NCI-H1436 (cell line): Measurements from ENCODE around the gene ZNFX1.

ENCODE experiments used
- DNase-seq: peaks from one replicate; lab custom pipeline; 2025; lab: John Stamatoyannopoulos, UW

Gene ZNFX1

GRCh38 chr20:49278818-49279676, 1.2 kb upstream of the ZNFX1 start:
- no peak for DNase-seq

- DNase-seq = no peak
Measured at GRCh38 chr20:49277786-49278035, 146 bp downstream of the ZNFX1 start.

GRCh38 chr20:49276961-49277785, 684 bp downstream of the ZNFX1 start:
- DNase-seq = no peak

GRCh38 chr20:49276161-49276960, 1.5 kb downstream of the ZNFX1 start:
- peak; percentile 81 for DNase-seq

- no peak for DNase-seq
Measured at GRCh38 chr20:49275636-49276035, 2.2 kb downstream of the ZNFX1 start.

- DNase-seq = no peak
Measured at GRCh38 chr20:49275216-49275615, 2.6 kb downstream of the ZNFX1 start.

GRCh38 chr20:49273696-49274277, 4.1 kb downstream of the ZNFX1 start:
- DNase-seq = no peak

GRCh38 chr20:49272654-49273053, 5.2 kb downstream of the ZNFX1 start:
- no peak for DNase-seq

- DNase-seq = no peak
Measured at GRCh38 chr20:49270736-49271135, 7.1 kb downstream of the ZNFX1 start.

- no peak for DNase-seq
Measured at GRCh38 chr20:49270177-49270576, 7.7 kb downstream of the ZNFX1 start.

- no peak for DNase-seq
Measured at GRCh38 chr20:49268600-49269365, 9.1 kb downstream of the ZNFX1 start.

- DNase-seq = no peak
Measured at GRCh38 chr20:49267327-49267726, 10.5 kb downstream of the ZNFX1 start.

- no peak for DNase-seq
Measured at GRCh38 chr20:49262444-49262843, 15.4 kb downstream of the ZNFX1 start.

GRCh38 chr20:49261173-49261572, 16.7 kb downstream of the ZNFX1 start:
- no peak for DNase-seq

- DNase-seq = no peak
Measured at GRCh38 chr20:49260218-49260617, 17.6 kb downstream of the ZNFX1 start.

- no peak for DNase-seq
Measured at GRCh38 chr20:49259799-49260198, 18.1 kb downstream of the ZNFX1 start.

GRCh38 chr20:49259284-49259683, 18.6 kb downstream of the ZNFX1 start:
- DNase-seq = no peak

GRCh38 chr20:49256261-49256660, 21.6 kb downstream of the ZNFX1 start:
- DNase-seq = no peak

- no peak for DNase-seq
Measured at GRCh38 chr20:49252556-49253350, 25.1 kb downstream of the ZNFX1 start.

GRCh38 chr20:49248879-49249665, 28.8 kb downstream of the ZNFX1 start:
- no peak for DNase-seq
